Hindlimb muscle (tissue), 1 donor: ENCODE results near the gene VN1R4. TPM values are rescaled to one million over a fixed set of nuclear protein-coding genes. Genes with fewer than 3 reads are reported as not detected.
"Not testable (repeated sequence)": the region's sequence is repeated elsewhere in the genome, so short reads cannot be mapped to it uniquely, and the experiment has no call there.

Experiments
- DNase-seq: peaks from one replicate; pipeline ENCODE4 v3.0.0-alpha.2; 2013
- polyA plus RNA-seq: library from polyadenylated mRNA; unstranded; fragments of 120-200 nt; gene quantifications from one replicate; pipeline ENCODE4 v1.2.1, GENCODE V29; 2013; ENCODE audit not compliant: insufficient read length

Gene VN1R4
- polyA plus RNA-seq, result not detected

- DNase-seq, result not testable (repeated sequence)
These were observed at the start of gene VN1R4 for GRCh38 chr19:53267623-53268022. Gene VN1R4 (minus strand): TSS chr19:53267723. CDS start chr19:53267665, 58 bp downstream.

GRCh38 chr19:53311897-53312296, 44.4 kb upstream of the VN1R4 start:
- no peak for DNase-seq

GRCh38 chr19:53311044-53311443, 43.5 kb upstream of the VN1R4 start:
- no peak for DNase-seq

GRCh38 chr19:53308339-53308811, 40.9 kb upstream of the VN1R4 start:
- DNase-seq, result peak; percentile 18

- not testable (repeated sequence) for DNase-seq
These were observed 33.8 kb upstream of the VN1R4 start for GRCh38 chr19:53301341-53301740.

- no peak for DNase-seq
These were observed 27.4 kb upstream of the VN1R4 start for GRCh38 chr19:53294786-53295441.

- no peak for DNase-seq
These were observed 23.4 kb upstream of the VN1R4 start for GRCh38 chr19:53290758-53291549.

- no peak for DNase-seq
These were observed 17.6 kb upstream of the VN1R4 start for GRCh38 chr19:53285087-53285486.

- not testable (repeated sequence) for DNase-seq
These were observed 14.4 kb upstream of the VN1R4 start for GRCh38 chr19:53281947-53282346.

- DNase-seq, result no peak
These were observed 8.0 kb upstream of the VN1R4 start for GRCh38 chr19:53275480-53275879.

GRCh38 chr19:53272044-53272443, 4.5 kb upstream of the VN1R4 start:
- no peak for DNase-seq

GRCh38 chr19:53269861-53270260, 2.3 kb upstream of the VN1R4 start:
- not testable (repeated sequence) for DNase-seq

- DNase-seq, result not testable (repeated sequence)
These were observed 9.7 kb downstream of the VN1R4 start, which contains the start of gene VN1R2 for GRCh38 chr19:53257715-53258342. Gene VN1R2 (plus strand): TSS chr19:53258292. CDS start chr19:53258376, 84 bp downstream.

GRCh38 chr19:53254411-53255341, 12.8 kb downstream of the VN1R4 start, which contains the start of gene ZNF677:
Gene ZNF677 (minus strand): TSS chr19:53254873. CDS start chr19:53251550, 3,323 bp downstream.
- DNase-seq, result peak; percentile 87

GRCh38 chr19:53246498-53246897, 21.0 kb downstream of the VN1R4 start:
- DNase-seq, result no peak

- DNase-seq, result no peak
These were observed 30.3 kb downstream of the VN1R4 start for GRCh38 chr19:53237114-53237777.

GRCh38 chr19:53224606-53225005, 42.9 kb downstream of the VN1R4 start:
- no peak for DNase-seq

GRCh38 chr19:53222716-53223115, 44.8 kb downstream of the VN1R4 start:
- DNase-seq, result not testable (repeated sequence)
